ENCODE measurements around the gene OSBPL6. TPM values are rescaled to one million over a fixed set of nuclear protein-coding genes. Genes with fewer than 3 reads are reported as not detected.

OSBPL6 gene
- total and polyA plus RNA-seq, 10 of the 15 experiments (the other 5 are each of a cell fraction or from before 2014, with no cell fraction given) = 0.01 to 0.08 (median 0.03) TPM; not detected in 5

DNA sequence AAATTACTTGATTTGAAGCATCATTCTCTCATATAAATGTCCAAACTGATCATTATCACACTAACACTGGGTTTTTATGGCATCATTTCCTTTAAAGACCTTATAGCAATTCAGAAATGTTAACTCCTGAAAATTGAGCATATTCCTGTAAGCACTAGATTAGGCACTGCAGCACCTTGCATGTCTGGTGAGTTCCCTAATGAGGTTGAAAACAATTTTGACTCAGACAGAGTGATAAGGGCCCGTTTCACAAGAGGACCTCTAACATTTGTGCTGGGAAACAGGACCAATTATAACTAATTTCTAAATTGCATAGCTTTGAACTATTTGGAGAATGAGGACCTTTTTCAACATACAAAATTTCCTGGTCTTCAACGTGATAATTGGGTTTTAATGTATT is 69.9 kb downstream of the OSBPL6 start:
- H4K20me1 ChIP-seq (ENCODE audit: control insufficient read depth, insufficient read depth) = no peaks in the 10 kb centered on the region
- TF ChIP-seq, protein P1, sequence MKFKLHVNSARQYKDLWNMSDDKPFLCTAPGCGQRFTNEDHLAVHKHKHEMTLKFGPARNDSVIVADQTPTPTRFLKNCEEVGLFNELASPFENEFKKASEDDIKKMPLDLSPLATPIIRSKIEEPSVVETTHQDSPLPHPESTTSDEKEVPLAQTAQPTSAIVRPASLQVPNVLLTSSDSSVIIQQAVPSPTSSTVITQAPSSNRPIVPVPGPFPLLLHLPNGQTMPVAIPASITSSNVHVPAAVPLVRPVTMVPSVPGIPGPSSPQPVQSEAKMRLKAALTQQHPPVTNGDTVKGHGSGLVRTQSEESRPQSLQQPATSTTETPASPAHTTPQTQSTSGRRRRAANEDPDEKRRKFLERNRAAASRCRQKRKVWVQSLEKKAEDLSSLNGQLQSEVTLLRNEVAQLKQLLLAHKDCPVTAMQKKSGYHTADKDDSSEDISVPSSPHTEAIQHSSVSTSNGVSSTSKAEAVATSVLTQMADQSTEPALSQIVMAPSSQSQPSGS (IDR thresholded peaks at IDR 0.05; ENCODE audit: low read length) = no peak
- TF ChIP-seq CBFB (IDR thresholded peaks at IDR 0.05; ENCODE audit: low read depth) (no peak), ZNF207 (IDR thresholded peaks at IDR 0.05; ENCODE audit: borderline replicate concordance) (no peak), TCF7 (IDR thresholded peaks at IDR 0.05; ENCODE audit: borderline replicate concordance) (no peak), EP300 (IDR thresholded peaks at IDR 0.05; ENCODE audit: borderline replicate concordance in 1 of 2, control insufficient read depth in 1 of 2, low read depth in 2 of 2, low read length in 2 of 2) (no peak)
- TF ChIP-seq, protein P2, sequence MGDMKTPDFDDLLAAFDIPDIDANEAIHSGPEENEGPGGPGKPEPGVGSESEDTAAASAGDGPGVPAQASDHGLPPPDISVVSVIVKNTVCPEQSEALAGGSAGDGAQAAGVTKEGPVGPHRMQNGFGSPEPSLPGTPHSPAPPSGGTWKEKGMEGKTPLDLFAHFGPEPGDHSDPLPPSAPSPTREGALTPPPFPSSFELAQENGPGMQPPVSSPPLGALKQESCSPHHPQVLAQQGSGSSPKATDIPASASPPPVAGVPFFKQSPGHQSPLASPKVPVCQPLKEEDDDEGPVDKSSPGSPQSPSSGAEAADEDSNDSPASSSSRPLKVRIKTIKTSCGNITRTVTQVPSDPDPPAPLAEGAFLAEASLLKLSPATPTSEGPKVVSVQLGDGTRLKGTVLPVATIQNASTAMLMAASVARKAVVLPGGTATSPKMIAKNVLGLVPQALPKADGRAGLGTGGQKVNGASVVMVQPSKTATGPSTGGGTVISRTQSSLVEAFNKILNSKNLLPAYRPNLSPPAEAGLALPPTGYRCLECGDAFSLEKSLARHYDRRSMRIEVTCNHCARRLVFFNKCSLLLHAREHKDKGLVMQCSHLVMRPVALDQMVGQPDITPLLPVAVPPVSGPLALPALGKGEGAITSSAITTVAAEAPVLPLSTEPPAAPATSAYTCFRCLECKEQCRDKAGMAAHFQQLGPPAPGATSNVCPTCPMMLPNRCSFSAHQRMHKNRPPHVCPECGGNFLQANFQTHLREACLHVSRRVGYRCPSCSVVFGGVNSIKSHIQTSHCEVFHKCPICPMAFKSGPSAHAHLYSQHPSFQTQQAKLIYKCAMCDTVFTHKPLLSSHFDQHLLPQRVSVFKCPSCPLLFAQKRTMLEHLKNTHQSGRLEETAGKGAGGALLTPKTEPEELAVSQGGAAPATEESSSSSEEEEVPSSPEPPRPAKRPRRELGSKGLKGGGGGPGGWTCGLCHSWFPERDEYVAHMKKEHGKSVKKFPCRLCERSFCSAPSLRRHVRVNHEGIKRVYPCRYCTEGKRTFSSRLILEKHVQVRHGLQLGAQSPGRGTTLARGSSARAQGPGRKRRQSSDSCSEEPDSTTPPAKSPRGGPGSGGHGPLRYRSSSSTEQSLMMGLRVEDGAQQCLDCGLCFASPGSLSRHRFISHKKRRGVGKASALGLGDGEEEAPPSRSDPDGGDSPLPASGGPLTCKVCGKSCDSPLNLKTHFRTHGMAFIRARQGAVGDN (IDR thresholded peaks at IDR 0.05) = no peak
- TF ChIP-seq, protein P3, sequence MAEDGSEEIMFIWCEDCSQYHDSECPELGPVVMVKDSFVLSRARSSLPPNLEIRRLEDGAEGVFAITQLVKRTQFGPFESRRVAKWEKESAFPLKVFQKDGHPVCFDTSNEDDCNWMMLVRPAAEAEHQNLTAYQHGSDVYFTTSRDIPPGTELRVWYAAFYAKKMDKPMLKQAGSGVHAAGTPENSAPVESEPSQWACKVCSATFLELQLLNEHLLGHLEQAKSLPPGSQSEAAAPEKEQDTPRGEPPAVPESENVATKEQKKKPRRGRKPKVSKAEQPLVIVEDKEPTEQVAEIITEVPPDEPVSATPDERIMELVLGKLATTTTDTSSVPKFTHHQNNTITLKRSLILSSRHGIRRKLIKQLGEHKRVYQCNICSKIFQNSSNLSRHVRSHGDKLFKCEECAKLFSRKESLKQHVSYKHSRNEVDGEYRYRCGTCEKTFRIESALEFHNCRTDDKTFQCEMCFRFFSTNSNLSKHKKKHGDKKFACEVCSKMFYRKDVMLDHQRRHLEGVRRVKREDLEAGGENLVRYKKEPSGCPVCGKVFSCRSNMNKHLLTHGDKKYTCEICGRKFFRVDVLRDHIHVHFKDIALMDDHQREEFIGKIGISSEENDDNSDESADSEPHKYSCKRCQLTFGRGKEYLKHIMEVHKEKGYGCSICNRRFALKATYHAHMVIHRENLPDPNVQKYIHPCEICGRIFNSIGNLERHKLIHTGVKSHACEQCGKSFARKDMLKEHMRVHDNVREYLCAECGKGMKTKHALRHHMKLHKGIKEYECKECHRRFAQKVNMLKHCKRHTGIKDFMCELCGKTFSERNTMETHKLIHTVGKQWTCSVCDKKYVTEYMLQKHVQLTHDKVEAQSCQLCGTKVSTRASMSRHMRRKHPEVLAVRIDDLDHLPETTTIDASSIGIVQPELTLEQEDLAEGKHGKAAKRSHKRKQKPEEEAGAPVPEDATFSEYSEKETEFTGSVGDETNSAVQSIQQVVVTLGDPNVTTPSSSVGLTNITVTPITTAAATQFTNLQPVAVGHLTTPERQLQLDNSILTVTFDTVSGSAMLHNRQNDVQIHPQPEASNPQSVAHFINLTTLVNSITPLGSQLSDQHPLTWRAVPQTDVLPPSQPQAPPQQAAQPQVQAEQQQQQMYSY (CRISPR knock-in tag; IDR thresholded peaks at IDR 0.05) = no peak
- H3K27me3 ChIP-seq (replicated peaks in 1 of 2; ENCODE audit: control insufficient read depth in 2 of 2, insufficient read depth in 2 of 2, low read length in 1 of 2) = no peaks in the 10 kb centered on the region
- RAD21 ChIA-PET (ENCODE audit: unreplicated experiment) = no interaction called here
- in situ Hi-C loops (cut with MboI) (no loop called here), intact Hi-C loops (cut with micrococcal nuclease; ENCODE audit: unreplicated experiment) (no loop called here)
- H3K9me3 ChIP-seq (replicated peaks; ENCODE audit: control insufficient read depth, insufficient read depth, low read length) = no peaks in the 10 kb centered on the region
- H3K4me2 ChIP-seq (ENCODE audit: control insufficient read depth, insufficient read depth) = no peak overlapping the region
- DNase-seq (ENCODE audit: low read depth, low spot score) (no peak), ATAC-seq (no peak), FAIRE-seq (no peak)
- no peak overlapping the region for H3K9ac ChIP-seq (ENCODE audit: control insufficient read depth, insufficient read depth, low read length)
- H3K27ac ChIP-seq (ENCODE audit: control insufficient read depth, insufficient read depth) = no peak overlapping the region
- CTCF ChIA-PET = no interaction called here
- 0% methylated on average over 2 of the region's 2 CpGs for WGBS (ENCODE audit: insufficient coverage, insufficient replicate concordance, low lambda C conversion rate, missing lambda C conversion rate)
- H2AFZ ChIP-seq (ENCODE audit: control insufficient read depth, low read depth, low read length) = no peak overlapping the region
- no peak overlapping the region for H3K4me3 ChIP-seq
- POLR2A ChIA-PET = no interaction called here
- H3K79me2 ChIP-seq (ENCODE audit: control insufficient read depth, insufficient read depth, low read length) = no peaks in the 10 kb centered on the region
- BruUV-seq (replicated peaks) = no TSS peak
- SMC1A ChIA-PET (ENCODE audit: uncharacterized antibody, unreplicated experiment) = no interaction called here
- no peaks in the 10 kb centered on the region for H3K36me3 ChIP-seq (ENCODE audit: control insufficient read depth in 2 of 2, insufficient read depth in 2 of 2, low read length in 1 of 2)
- H3K4me1 ChIP-seq (ENCODE audit: control insufficient read depth, insufficient read depth, low read length) = no peaks in the 10 kb centered on the region
